ENCODE data around the gene OGFOD3. TPM values are rescaled to one million over a fixed set of nuclear protein-coding genes. Genes with fewer than 3 reads are reported as not detected.
"Not testable (repeated sequence)": the region's sequence is repeated elsewhere in the genome, so short reads cannot be mapped to it uniquely, and the experiment has no call there.

Gene OGFOD3
- total RNA-seq, 1 donor from 2014 or later = 24.7 TPM

GRCh38 chr17:82377924-82378740 lies 40.3 kb downstream of the OGFOD3 start:
- intact Hi-C loops (cut with micrococcal nuclease) = no loop called here

- intact Hi-C loops (cut with micrococcal nuclease) = not testable (repeated sequence)
Observed at GRCh38 chr17:82377294-82377693, 41.1 kb downstream of the OGFOD3 start.

DNA sequence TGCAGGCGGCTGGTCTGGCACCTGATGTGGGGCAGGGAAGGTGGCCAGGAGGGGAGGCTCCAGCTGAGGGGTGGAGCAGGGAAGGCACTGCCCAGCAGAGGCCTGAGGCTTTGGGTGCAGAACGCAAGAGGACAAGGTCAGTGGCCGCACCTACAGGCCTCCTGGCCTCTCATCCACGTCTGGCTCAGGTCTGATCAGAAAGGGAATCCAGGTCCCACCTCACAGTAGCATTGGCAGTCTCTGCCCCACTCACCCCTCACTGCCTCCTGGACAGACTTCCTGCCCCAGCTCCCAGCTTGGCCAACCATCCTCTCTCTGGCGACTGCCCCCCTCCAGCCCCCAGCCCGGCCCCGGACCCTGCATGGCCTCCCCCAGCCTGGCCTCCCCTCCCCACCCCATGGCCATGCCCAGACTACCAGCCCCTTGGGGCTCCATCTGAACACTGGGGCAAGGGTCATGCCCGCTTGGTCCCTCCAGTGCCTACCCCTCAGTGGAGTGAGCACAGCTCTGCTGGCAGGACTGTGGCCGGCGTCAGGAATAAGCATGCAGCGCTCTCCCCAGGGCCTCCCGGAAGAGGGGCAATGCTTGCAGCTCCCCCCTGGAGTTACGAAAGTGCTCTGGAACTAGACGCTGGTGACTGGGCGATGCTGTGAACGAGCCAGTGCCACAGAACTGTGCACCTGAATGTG lies 42.2 kb downstream of the OGFOD3 start:
- intact Hi-C loops (cut with micrococcal nuclease) = no loop called here

DNA sequence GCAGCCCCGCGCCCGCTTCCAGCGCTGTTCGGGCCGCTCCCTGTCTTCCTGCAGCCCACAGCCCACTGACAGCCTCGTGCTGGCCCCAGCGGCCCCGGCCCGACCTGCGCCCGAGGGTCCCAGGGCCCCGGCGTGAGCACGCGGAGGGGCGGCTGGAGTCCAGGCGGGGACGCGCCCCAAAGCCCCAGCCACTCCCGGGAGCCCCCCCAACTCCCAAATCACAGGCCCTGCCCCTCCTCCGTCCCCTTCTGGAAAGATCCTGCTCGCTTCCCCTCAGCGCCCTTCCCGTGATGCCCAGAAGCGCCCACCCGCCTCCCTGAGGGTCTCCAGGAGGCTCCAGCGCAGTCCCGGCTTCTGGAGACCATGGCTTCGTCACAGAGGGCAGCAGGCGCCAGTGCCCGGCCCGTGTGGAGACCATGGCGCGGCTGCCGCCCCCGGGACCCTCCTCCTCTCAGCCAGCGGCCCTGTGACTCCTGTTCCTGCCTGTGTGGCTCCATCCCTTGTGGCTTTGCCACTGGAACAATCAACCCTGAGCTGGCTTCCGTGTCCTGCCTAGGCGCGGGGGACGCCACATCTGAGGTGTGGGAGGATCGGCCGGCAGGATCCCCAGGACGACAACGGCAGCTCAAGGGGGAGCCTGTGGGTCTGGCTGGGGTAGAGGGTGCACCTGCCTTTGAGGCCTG lies 42.9 kb downstream of the OGFOD3 start:
- intact Hi-C loops (cut with micrococcal nuclease) = no loop called here

GRCh38 chr17:82374626-82375331 lies 43.6 kb downstream of the OGFOD3 start:
- intact Hi-C loops (cut with micrococcal nuclease) = no loop called here

- intact Hi-C loops (cut with micrococcal nuclease) = no loop called here
Observed at GRCh38 chr17:82373731-82374625, 44.4 kb downstream of the OGFOD3 start.

DNA sequence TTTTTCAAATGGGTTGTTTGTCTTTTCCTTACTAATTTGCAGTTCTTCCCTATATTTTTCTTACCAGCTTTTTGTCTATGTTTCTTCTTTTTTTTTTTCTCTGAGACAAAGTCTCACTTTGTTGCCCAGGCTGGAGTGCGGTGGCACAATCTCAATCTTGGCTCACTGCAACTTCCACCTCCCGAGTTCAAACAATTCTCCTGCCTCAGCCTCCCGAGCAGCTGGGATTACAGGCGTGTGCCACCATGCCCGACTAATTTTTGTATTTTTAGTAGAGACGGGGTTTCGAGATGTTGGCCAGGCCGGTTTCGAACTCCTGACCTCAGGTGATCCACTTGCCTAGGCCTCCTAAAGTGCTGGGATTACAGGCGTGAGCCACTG lies 45.3 kb downstream of the OGFOD3 start:
- intact Hi-C loops (cut with micrococcal nuclease) = not testable (repeated sequence)

GRCh38 chr17:82372249-82373071 lies 45.9 kb downstream of the OGFOD3 start:
- intact Hi-C loops (cut with micrococcal nuclease) = no loop called here

DNA sequence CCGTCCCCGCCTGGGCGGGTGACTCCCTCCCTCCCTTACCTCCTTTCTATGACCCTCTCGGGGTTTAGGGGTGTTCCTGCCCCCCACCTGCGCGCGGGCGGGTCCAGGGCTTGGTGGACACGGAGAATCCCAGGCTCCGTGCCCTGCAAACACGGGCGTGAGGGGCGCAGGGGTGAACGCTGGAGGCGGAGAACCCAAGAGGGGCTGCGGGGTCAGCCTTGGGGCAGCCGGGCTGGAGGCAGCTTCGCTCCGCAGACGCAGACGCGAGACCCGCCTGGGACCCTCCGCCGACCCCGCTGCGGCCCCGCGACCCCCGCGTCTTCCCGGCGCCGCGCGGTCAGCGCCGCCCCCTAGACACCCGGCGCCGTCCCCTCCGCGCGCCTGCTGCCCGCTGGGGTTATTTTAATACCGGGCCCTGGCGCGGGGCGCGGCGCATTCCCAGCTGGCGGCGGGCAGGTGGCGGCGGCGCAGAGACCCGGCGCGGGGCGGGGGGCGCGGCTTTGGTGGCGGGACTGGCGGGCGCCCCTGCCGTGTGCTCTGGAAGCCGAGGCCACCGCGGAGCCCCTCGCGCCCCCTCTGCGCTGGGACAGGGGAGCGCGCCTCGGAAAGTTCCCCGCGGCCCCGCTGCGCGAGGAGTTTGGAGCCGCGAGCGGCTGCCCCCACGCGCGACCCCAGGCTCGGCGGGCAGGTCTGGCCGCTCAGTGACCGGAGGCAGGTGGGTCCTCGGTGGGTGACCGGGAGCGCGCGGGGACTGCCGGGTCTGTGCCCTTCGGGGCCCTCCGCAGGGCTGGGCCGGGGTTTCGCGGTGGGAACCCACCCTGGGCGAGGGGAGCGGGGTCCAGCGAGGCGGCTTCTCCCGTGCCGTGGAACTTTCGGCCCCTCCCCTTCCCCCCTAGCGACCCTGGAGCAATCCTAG lies 46.8 kb downstream of the OGFOD3 start, which contains the start of gene UTS2R:
Gene UTS2R (plus strand): TSS at position 433 of the 916 bp plus-strand sequence. CDS start 2,560 bp downstream, outside the sequence.
- intact Hi-C loops (cut with micrococcal nuclease) = no loop called here

- intact Hi-C loops (cut with micrococcal nuclease) = no loop called here
Observed at GRCh38 chr17:82370471-82371332, 47.7 kb downstream of the OGFOD3 start.

- intact Hi-C loops (cut with micrococcal nuclease) = no loop called here
Observed at GRCh38 chr17:82369211-82369610, 49.2 kb downstream of the OGFOD3 start.

DNA sequence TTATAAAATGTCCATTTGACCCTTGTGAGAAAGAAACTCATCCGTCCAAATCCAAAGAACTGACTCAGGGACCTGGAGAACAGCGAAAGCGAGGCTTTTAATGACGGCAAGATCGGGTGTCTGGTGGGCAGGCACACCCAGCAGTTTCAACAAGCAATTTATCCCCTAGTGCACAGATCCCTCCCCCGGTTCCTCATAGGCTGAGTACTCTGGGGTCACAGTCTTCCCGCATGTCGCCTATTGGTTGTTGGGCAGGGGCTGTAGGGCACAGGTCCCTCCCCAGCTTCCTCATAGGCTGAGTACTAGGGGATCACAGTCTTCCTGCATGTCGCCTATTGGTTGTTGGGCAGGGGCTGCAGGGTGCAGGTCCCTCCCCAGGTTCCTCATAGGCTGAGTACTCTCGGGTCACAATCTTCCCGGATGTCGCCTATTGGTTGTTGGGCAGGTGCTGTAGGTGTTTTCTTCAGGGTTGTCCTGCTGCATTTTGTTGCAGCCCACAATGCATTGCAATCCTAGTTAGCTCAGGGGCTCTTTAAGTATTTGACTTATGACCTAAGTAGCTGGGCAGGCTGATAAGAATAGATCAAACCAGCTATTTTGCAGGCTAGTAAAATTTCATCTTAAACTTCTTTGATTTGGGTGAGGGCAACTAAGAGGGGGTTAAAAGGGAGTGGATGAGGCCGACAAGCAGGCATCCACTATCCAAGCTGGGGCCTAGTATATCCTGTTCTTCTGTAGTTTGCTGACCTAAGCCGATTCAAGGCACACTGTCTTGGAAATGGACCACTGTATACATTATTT lies 50.5 kb downstream of the OGFOD3 start:
- intact Hi-C loops (cut with micrococcal nuclease) = no loop called here

DNA sequence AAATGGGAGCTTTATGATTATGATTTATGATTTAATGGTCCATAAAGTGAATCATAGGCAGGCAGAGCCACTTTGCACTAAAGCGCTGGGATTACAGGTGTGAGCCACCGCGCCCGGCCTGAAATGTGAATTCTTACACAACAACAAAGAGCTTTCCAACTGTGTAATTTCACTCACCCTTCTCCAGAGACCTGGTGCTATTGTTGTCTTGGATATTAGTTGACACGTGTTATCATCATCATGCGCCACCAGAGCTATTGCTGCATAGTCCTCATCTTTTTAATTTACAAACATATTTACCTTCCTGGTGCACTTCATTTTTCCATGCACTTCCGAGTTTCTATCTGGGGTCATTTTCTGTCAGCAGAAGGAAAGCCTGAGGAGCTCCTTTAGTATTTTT lies 51.6 kb downstream of the OGFOD3 start:
- intact Hi-C loops (cut with micrococcal nuclease) = no loop called here

- intact Hi-C loops (cut with micrococcal nuclease) = no loop called here
Observed at GRCh38 chr17:82365606-82366295, 52.6 kb downstream of the OGFOD3 start.

GRCh38 chr17:82361885-82362633 lies 56.3 kb downstream of the OGFOD3 start:
- intact Hi-C loops (cut with micrococcal nuclease) = no loop called here

All from T-helper 1 cell treated with Interleukin-12 subunit alpha and Interleukin-12 subunit beta and Interleukin-4 antibody, amounts not matched to agents 30 ng/mL and 1 ng/mL, for 36 hours (primary cell).